Calu3 (cell line): ENCODE measurements around the gene PRKAB1. TPM values are rescaled to one million over a fixed set of nuclear protein-coding genes. Genes with fewer than 3 reads are reported as not detected.
A peak's percentile ranks its signal among the peaks of the same experiment; 100 is the strongest.

Experiments used
- BruUV-seq: library from RNA; stranded (reverse); fragments of 400-500 nt; replicated peaks from 2 replicates; lab custom pipeline; 2021; lab: Mats Ljungman, UMichigan
- CTCF ChIA-PET: fragments of 300-600 bp; sonication (Branson Sonifier 250); formaldehyde crosslinking; loops from one replicate; lab custom pipeline; 2022; ENCODE audit warnings: antibody characterized with exemption; lab: Charles Lee
- DNase-seq: peaks from one replicate; pipeline ENCODE4 v3.0.0; 2022
- H3K27ac Mint-ChIP-seq: one replicate; pipeline ENCODE4 v1.8.0; 2022; ENCODE audit warnings: mixed read lengths; ENCODE audit not compliant: unreplicated experiment
- H3K27me3 Mint-ChIP-seq: one replicate; pipeline ENCODE4 v1.8.0; 2022; ENCODE audit warnings: mixed read lengths; ENCODE audit not compliant: unreplicated experiment
- H3K36me3 Mint-ChIP-seq: one replicate; pipeline ENCODE4 v1.8.0; 2022; ENCODE audit warnings: mild to moderate bottlenecking, moderate library complexity, mixed read lengths; ENCODE audit not compliant: insufficient read depth, unreplicated experiment
- H3K4me1 Mint-ChIP-seq: one replicate; pipeline ENCODE4 v1.8.0; 2022; ENCODE audit warnings: mild to moderate bottlenecking, low read depth, mixed read lengths; ENCODE audit not compliant: unreplicated experiment
- H3K4me3 Mint-ChIP-seq: one replicate; pipeline ENCODE4 v1.8.0; 2022; ENCODE audit warnings: mild to moderate bottlenecking, low read depth, moderate library complexity, mixed read lengths; ENCODE audit not compliant: unreplicated experiment
- H3K9me3 Mint-ChIP-seq: one replicate; pipeline ENCODE4 v1.8.0; 2022; ENCODE audit warnings: low read depth, mixed read lengths; ENCODE audit not compliant: unreplicated experiment
- intact Hi-C: fragments of 100-400 bp; cut with micrococcal nuclease; formaldehyde crosslinking; loops from one replicate; pipeline ENCODE4 v1.10.0; 2022; ENCODE audit not compliant: unreplicated experiment
- total RNA-seq: library from RNA; stranded (reverse); gene quantifications from 2 replicates; pipeline ENCODE4 v1.2.3, GENCODE V29; 2022
- TF ChIP-seq, protein P1 (sequence below): fragments of 200-600 bp; IDR thresholded peaks from one replicate; pipeline ENCODE4 v1.8.0; 2022; ENCODE audit warnings: antibody characterized with exemption; ENCODE audit not compliant: unreplicated experiment

Gene PRKAB1
- total RNA-seq, 1 experiment from 2014 or later: 82.7 TPM

DNA sequence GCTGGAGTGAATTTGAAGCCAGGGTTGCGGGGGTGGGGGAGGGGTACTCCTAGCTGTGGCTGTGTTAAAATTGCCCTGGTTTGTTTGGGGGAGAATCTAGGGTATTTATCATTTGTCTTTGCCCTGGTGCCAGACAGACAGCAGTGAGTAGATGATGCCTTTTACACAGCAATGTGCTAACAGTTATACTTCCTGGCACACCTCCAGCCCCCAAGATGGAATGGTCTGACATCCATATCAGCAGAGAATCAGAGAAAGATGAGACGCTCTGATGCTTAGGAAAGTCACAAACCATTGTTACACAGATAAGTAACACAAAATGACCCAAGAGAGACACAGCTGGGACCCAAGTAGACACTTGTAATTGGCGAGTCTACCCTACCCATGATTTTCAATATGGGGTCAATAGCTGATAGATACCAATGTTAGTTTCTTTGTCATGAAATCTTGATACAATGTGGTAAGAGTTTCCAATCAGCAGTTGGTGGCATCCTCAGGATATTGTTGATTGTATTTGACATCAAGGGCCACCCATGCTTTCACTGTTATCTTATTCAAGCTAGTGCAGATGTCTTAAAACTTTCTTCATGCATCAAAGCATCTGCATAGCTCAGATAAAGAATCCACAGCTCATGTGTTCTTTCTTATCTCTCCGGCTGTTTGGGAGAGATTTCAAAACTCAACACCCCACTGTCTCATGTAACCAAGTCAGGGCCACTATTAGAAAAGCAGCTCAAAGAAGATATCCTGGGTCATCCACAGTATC, 2.6 kb upstream of the PRKAB1 start:
- TF ChIP-seq, protein P1, sequence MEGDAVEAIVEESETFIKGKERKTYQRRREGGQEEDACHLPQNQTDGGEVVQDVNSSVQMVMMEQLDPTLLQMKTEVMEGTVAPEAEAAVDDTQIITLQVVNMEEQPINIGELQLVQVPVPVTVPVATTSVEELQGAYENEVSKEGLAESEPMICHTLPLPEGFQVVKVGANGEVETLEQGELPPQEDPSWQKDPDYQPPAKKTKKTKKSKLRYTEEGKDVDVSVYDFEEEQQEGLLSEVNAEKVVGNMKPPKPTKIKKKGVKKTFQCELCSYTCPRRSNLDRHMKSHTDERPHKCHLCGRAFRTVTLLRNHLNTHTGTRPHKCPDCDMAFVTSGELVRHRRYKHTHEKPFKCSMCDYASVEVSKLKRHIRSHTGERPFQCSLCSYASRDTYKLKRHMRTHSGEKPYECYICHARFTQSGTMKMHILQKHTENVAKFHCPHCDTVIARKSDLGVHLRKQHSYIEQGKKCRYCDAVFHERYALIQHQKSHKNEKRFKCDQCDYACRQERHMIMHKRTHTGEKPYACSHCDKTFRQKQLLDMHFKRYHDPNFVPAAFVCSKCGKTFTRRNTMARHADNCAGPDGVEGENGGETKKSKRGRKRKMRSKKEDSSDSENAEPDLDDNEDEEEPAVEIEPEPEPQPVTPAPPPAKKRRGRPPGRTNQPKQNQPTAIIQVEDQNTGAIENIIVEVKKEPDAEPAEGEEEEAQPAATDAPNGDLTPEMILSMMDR: no peak
- Mint-ChIP-seq H3K27ac (no peak overlapping the region), H3K4me3 (no peak overlapping the region), H3K4me1 (peaks cover 16% of the 10 kb centered on the region), H3K36me3 (peaks cover 31% of the 10 kb centered on the region), H3K9me3 (no peaks in the 10 kb centered on the region), H3K27me3 (peaks cover 13% of the 10 kb centered on the region)
- no TSS peak for BruUV-seq
- DNase-seq: no peak
- intact Hi-C loops: no loop called here
- CTCF ChIA-PET: no interaction called here

DNA sequence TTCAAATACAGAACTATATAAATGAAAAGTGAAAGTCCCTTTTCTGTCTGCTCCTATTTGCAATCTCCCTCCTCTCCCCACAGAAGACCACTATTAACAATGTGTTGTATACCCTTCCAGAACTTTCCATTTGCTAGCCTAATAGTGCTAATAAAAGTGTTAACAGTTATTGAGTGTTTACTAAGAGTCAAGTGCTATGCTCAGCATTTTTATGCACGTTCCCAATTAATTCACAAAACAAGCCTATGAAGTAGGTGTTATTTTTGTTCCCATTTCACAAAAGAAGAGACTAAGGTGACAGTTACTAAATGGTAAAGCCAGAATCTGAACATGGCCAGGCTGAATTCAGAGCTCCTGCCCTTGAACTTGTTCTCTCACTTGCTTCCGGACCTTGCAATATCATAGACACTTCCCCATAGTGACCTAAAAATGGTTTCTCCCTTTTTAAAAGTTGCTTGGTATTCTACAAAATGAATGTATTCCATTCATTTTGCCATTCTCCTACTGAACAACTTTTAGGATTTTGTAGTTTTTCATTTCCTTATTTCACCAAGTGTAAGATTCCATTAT, 1.6 kb upstream of the PRKAB1 start:
- CTCF ChIA-PET: no interaction called here
- BruUV-seq: no TSS peak
- Mint-ChIP-seq H3K4me1 (peaks cover 25% of the 10 kb centered on the region), H3K36me3 (peaks cover 41% of the 10 kb centered on the region), H3K27ac (no peak overlapping the region), H3K9me3 (no peaks in the 10 kb centered on the region), H3K27me3 (peaks cover 13% of the 10 kb centered on the region), H3K4me3 (no peak overlapping the region)
- TF ChIP-seq, protein P1: no peak
- no peak for DNase-seq
- intact Hi-C loops: no loop called here

DNA sequence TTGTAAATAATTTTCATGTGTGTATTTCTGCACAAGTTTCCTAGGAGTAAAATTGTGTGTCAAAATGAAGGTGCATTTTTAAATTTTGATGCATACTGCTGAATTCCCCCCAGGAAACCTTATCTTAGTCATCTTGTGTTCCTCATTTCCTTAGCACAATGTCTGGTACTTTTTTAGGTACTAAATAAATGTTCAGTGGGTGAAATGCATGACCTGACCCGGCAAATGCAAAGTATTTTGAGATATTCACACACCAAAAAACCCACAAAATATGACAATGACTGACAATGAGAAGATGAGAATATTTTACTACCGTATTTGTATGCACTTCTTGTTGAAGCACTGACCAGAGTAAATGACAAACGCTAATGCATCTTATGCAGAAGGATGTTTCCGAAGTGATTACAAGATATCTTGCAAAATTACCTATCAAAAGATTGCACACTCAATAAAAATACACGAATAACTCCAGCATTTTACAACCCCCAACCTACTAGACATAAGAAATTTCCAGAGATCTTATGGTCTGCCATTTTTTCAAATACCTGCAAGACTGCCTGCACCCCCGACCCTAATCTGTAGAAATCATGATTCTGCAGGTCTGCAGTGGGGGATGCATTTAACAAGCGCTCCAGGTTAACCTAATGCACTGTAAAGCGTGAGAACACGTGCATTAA, 895 bp upstream of the PRKAB1 start:
- intact Hi-C loops: no loop called here
- H3K27ac Mint-ChIP-seq: peak overlapping the region; percentile 83
- H3K9me3 Mint-ChIP-seq: no peaks in the 10 kb centered on the region
- H3K4me1 Mint-ChIP-seq: peaks cover 32% of the 10 kb centered on the region
- peaks cover 8% of the 10 kb centered on the region for H3K27me3 Mint-ChIP-seq
- H3K36me3 Mint-ChIP-seq: peaks cover 47% of the 10 kb centered on the region
- H3K4me3 Mint-ChIP-seq: peak overlapping the region; percentile 91
- CTCF ChIA-PET: interaction anchor here (0.8 to 1.7 kb wide), 5 partner anchors 9 to 223 kb away, joined by 3 to 7 read pairs (median 4); no protein-coding TSS in a partner anchor
- TF ChIP-seq, protein P1: no peak
- no peak for DNase-seq
- no TSS peak for BruUV-seq

DNA sequence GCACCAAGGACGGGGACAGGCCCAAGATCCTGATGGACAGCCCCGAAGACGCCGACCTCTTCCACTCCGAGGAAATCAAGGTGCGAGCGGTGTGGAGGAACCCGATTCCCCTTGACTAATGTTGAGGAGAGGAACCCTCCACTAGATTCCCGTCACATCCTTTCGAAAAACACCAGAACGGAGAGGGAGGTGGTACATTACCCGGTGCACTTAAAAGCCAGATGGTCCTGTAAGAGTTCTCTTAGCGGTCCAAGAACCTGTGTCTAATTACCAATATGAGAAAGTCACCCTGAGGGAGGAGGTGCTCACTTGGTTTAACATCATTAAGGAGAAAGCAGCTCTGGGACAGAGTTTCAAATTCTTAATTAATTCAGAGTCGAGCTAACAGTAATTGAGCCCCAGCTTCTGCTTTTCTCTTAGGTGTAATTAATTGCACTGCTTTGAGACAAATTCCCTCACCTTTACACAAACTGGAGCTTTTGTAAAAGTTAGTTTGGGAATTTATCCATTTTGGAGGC, 450 bp downstream of the PRKAB1 start:
- no peak for DNase-seq
- H3K27ac Mint-ChIP-seq: peak overlapping the region; percentile 83
- H3K9me3 Mint-ChIP-seq: no peaks in the 10 kb centered on the region
- H3K36me3 Mint-ChIP-seq: peaks cover 61% of the 10 kb centered on the region
- TSS peak; percentile 61 for BruUV-seq
- intact Hi-C loops: no loop called here
- peak overlapping the region; percentile 91 for H3K4me3 Mint-ChIP-seq
- peaks cover 46% of the 10 kb centered on the region for H3K4me1 Mint-ChIP-seq
- CTCF ChIA-PET: interaction anchor here (1.1 to 1.7 kb wide), 3 partner anchors 15 to 224 kb away, joined by 4 to 5 read pairs (median 4); no protein-coding TSS in a partner anchor
- TF ChIP-seq, protein P1: no peak
- H3K27me3 Mint-ChIP-seq: no peaks in the 10 kb centered on the region
